GM21360 (cell line): ENCODE results near the gene PTPRM.

ENCODE experiments used
- ATAC-seq: cut with Tn5 transposase; IDR thresholded peaks from one replicate; pipeline ENCODE4 v1.9.1; 2021; ENCODE audit warnings: mild to moderate bottlenecking, moderate library complexity; ENCODE audit not compliant: unreplicated experiment

Gene PTPRM

GRCh38 chr18:7885865-7886264, 318.7 kb downstream of the PTPRM start:
- ATAC-seq: no peak

GRCh38 chr18:7886436-7886835, 319.3 kb downstream of the PTPRM start:
- ATAC-seq: no peak

GRCh38 chr18:7889515-7889914, 322.4 kb downstream of the PTPRM start:
- no peak for ATAC-seq

- ATAC-seq: no peak
Observed at GRCh38 chr18:7890075-7890474, 323.0 kb downstream of the PTPRM start.

GRCh38 chr18:7892556-7892955, 325.4 kb downstream of the PTPRM start:
- ATAC-seq: no peak

- no peak for ATAC-seq
Observed at GRCh38 chr18:7894592-7894991, 327.5 kb downstream of the PTPRM start.

GRCh38 chr18:7895346-7895745, 328.2 kb downstream of the PTPRM start:
- ATAC-seq: no peak

- ATAC-seq: no peak
Observed at GRCh38 chr18:7896161-7896560, 329.0 kb downstream of the PTPRM start.

GRCh38 chr18:7896805-7897518, 329.8 kb downstream of the PTPRM start:
- no peak for ATAC-seq

GRCh38 chr18:7898181-7898580, 331.1 kb downstream of the PTPRM start:
- no peak for ATAC-seq

GRCh38 chr18:7899078-7899477, 332.0 kb downstream of the PTPRM start:
- no peak for ATAC-seq

GRCh38 chr18:7900091-7900490, 333.0 kb downstream of the PTPRM start:
- no peak for ATAC-seq

GRCh38 chr18:7901657-7902056, 334.5 kb downstream of the PTPRM start:
- ATAC-seq: no peak

- no peak for ATAC-seq
Observed at GRCh38 chr18:7902399-7902839, 335.3 kb downstream of the PTPRM start.

GRCh38 chr18:7904529-7904928, 337.4 kb downstream of the PTPRM start:
- ATAC-seq: no peak

- ATAC-seq: no peak
Observed at GRCh38 chr18:7908681-7909299, 341.7 kb downstream of the PTPRM start.

- ATAC-seq: no peak
Observed at GRCh38 chr18:7914834-7915670, 347.9 kb downstream of the PTPRM start.

- ATAC-seq: no peak
Observed at GRCh38 chr18:7918701-7919100, 351.6 kb downstream of the PTPRM start.

- ATAC-seq: no peak
Observed at GRCh38 chr18:7919565-7919964, 352.4 kb downstream of the PTPRM start.

- ATAC-seq: no peak
Observed at GRCh38 chr18:7921938-7922587, 354.9 kb downstream of the PTPRM start.

GRCh38 chr18:7923105-7923504, 356.0 kb downstream of the PTPRM start:
- no peak for ATAC-seq
